ENCODE data around the gene SHC3. TPM values are rescaled to one million over a fixed set of nuclear protein-coding genes. Genes with fewer than 3 reads are reported as not detected.

SHC3 gene
- total RNA-seq, 2 experiments from 2014 or later, result 0.03 TPM; not detected in 1

DNA sequence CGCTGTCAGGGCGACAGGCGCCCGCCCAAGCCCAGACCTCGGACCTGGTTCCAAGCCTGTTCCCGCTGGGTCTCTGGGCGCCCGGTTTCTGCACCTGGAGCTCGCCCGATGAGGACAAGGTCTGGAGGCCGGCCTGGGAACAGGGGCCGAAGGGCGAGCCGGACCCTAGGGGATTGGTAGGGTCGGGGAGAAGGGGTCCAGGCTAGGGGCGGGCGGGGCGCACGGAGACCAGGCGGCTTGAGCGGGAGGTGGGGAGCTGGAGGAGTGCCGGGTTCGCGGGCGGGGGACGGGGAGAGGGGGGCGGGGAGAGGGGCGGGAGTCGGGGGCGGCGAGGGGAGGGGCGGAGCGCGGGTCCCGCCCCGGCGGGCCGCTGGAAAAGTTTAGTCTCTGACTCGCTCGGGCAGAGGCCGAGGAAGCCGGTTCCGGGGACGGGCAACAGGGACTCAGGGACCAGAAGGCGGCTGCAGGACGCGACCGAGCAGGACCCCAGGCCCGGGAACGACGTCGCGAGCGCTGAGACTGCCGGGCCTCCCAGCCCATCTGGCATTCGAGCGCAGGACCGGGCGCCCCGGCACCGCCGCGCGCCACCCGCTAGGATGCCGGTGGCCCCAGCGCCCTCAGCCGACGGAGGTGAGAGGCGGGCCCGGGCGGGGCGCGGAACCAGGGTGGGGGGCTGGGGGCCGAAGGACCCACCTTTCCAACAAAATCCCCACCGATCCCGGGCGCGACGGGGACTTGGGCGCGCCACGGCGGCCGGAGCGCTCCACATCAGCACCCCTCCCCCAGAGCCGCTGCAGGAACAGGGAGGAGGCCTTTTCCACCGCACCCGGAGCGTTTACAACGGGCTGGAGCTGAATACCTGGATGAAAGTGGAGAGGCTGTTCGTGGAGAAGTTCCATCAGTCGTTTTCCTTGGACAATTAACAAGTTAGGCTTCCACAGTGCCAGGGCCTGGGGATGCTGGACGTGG lies 187.3 kb downstream of the SHC3 start, which contains the start of gene S1PR3:
S1PR3 (plus strand) TSS at position 403 of the 969 bp plus-strand sequence. CDS start 9,733 bp downstream, outside the sequence.
- CTCF ChIA-PET (ENCODE audit: unreplicated experiment), result no interaction called here
- DNase-seq (ENCODE audit: low spot score), result peak; percentile 17

DNA sequence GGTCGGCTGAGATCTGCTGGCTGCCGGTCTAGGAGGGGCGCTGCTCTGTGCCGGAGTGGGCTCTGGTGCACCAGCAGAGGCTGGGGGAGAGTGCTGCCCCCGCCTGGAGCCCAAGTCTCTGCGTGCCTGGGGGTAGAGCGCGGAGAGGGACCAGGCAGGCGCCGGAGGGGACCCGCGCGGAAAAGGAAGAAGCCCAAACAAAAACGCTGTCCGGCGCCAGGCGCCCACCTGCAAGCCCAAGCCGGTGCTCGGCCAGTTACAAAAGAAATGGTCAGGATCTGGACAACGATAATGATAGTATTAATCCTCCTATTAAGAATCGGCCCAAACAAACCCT lies 187.9 kb downstream of the SHC3 start:
- peak; percentile 10 for DNase-seq (ENCODE audit: low spot score)
- no peak overlapping the region for H2AFZ ChIP-seq (ENCODE audit: low read length)
- H3K9me3 ChIP-seq (ENCODE audit: low read length), result no peaks in the 10 kb centered on the region
- peak overlapping the region; percentile 53; the same call in 1 of the 2 replicates for H3K4me2 ChIP-seq (ENCODE audit: low read length)
- peaks cover 9% of the 10 kb centered on the region for H3K4me1 ChIP-seq (ENCODE audit: insufficient read depth, low read length, poor library complexity, severe bottlenecking)
- no peak overlapping the region for H3K27ac ChIP-seq (ENCODE audit: low read depth, low read length, poor library complexity, severe bottlenecking)
- H4K20me1 ChIP-seq (ENCODE audit: insufficient read depth, low read length), result no peaks in the 10 kb centered on the region
- POLR2A ChIA-PET, result no interaction called here
- no peaks in the 10 kb centered on the region for H3K36me3 ChIP-seq (ENCODE audit: insufficient read depth, low read length)
- CTCF ChIA-PET (ENCODE audit: unreplicated experiment), result no interaction called here
- no peak for TF ChIP-seq EZH2phosphoT487 (IDR thresholded peaks at IDR 0.05; ENCODE audit: borderline replicate concordance, low read depth, low read length)
- TF ChIP-seq, protein P1, sequence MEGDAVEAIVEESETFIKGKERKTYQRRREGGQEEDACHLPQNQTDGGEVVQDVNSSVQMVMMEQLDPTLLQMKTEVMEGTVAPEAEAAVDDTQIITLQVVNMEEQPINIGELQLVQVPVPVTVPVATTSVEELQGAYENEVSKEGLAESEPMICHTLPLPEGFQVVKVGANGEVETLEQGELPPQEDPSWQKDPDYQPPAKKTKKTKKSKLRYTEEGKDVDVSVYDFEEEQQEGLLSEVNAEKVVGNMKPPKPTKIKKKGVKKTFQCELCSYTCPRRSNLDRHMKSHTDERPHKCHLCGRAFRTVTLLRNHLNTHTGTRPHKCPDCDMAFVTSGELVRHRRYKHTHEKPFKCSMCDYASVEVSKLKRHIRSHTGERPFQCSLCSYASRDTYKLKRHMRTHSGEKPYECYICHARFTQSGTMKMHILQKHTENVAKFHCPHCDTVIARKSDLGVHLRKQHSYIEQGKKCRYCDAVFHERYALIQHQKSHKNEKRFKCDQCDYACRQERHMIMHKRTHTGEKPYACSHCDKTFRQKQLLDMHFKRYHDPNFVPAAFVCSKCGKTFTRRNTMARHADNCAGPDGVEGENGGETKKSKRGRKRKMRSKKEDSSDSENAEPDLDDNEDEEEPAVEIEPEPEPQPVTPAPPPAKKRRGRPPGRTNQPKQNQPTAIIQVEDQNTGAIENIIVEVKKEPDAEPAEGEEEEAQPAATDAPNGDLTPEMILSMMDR (conservative IDR thresholded peaks at IDR 0.05; ENCODE audit: low read length), result peak; percentile 40; the same call in 1 of the 2 replicates
- no TSS peak for BruUV-seq (replicated peaks)
- H3K9me2 ChIP-seq (ENCODE audit: insufficient read depth, low read length), result no peaks in the 10 kb centered on the region
- peak overlapping the region; percentile 50 for H3K4me3 ChIP-seq (ENCODE audit: low read depth, low read length, poor library complexity, severe bottlenecking)
- no peaks in the 10 kb centered on the region for H3K79me2 ChIP-seq (ENCODE audit: insufficient read depth, low read depth, low read length)
- intact Hi-C loops (cut with micrococcal nuclease; ENCODE audit: unreplicated experiment), result no loop called here

More for the DNA sequence above, 187.3 kb downstream of the SHC3 start, which contains the start of gene S1PR3:
- Histone ChIP-seq H4K20me1 (ENCODE audit: insufficient read depth, low read length) (no peaks in the 10 kb centered on the region), H2AFZ (ENCODE audit: low read length) (no peak within 1 kb of the TSS; the same call in 1 of the 2 replicates), H3K27ac (ENCODE audit: low read depth, low read length, poor library complexity, severe bottlenecking) (no peak within 1 kb of the TSS), H3K4me2 (ENCODE audit: low read length) (peak within 1 kb of the TSS; percentile 53), H3K9me3 (ENCODE audit: low read length) (no peaks in the 10 kb centered on the region), H3K79me2 (ENCODE audit: insufficient read depth, low read depth, low read length) (no peaks in the 10 kb centered on the region), H3K4me1 (ENCODE audit: insufficient read depth, low read length, poor library complexity, severe bottlenecking) (peaks cover 9% of the 10 kb centered on the region), H3K4me3 (ENCODE audit: low read depth, low read length, poor library complexity, severe bottlenecking) (peak within 1 kb of the TSS; percentile 63), H3K36me3 (ENCODE audit: insufficient read depth, low read length) (no peaks in the 10 kb centered on the region), H3K9me2 (ENCODE audit: insufficient read depth, low read length) (no peaks in the 10 kb centered on the region)
- intact Hi-C loops (cut with micrococcal nuclease; ENCODE audit: unreplicated experiment), result no loop called here
- TF ChIP-seq EZH2phosphoT487 (IDR thresholded peaks at IDR 0.05; ENCODE audit: borderline replicate concordance, low read depth, low read length), result no peak
- TF ChIP-seq, protein P1 (conservative IDR thresholded peaks at IDR 0.05; ENCODE audit: low read length), result no peak
- POLR2A ChIA-PET, result no interaction called here
- no TSS peak for BruUV-seq (replicated peaks)
